ENCODE measurements around the gene SNAPC4. TPM values are rescaled to one million over a fixed set of nuclear protein-coding genes. Genes with fewer than 3 reads are reported as not detected.
A peak's percentile ranks its signal among the peaks of the same experiment; 100 is the strongest.
"Not testable (repeated sequence)": the region's sequence is repeated elsewhere in the genome, so short reads cannot be mapped to it uniquely, and the experiment has no call there.

SNAPC4 gene
- total RNA-seq, 1 experiment from 2014 or later = 8.9 TPM

GRCh38 chr9:136423432-136424146 lies 23.6 kb upstream of the SNAPC4 start:
- no peaks in the 10 kb centered on the region for H3K9me3 ChIP-seq (replicated peaks)
- no peaks in the 10 kb centered on the region for H3K27me3 ChIP-seq
- DNase-seq = no peak
- no peak overlapping the region for H3K4me3 ChIP-seq
- no peak overlapping the region for H3K27ac ChIP-seq
- no peaks in the 10 kb centered on the region for H3K4me1 ChIP-seq
- H3K36me3 ChIP-seq = peaks cover 71% of the 10 kb centered on the region

- no peak for DNase-seq
- Histone ChIP-seq H3K36me3 (peaks cover 78% of the 10 kb centered on the region), H3K27ac (no peak overlapping the region), H3K4me3 (no peak overlapping the region), H3K4me1 (no peaks in the 10 kb centered on the region), H3K27me3 (no peaks in the 10 kb centered on the region), H3K9me3 (replicated peaks) (no peaks in the 10 kb centered on the region)
Measured at GRCh38 chr9:136422876-136423275, 22.9 kb upstream of the SNAPC4 start.

GRCh38 chr9:136421791-136422190 lies 21.8 kb upstream of the SNAPC4 start:
- Histone ChIP-seq H3K36me3 (peaks cover 84% of the 10 kb centered on the region), H3K4me3 (no peak overlapping the region), H3K4me1 (no peaks in the 10 kb centered on the region), H3K27me3 (no peaks in the 10 kb centered on the region), H3K27ac (no peak overlapping the region), H3K9me3 (replicated peaks) (no peaks in the 10 kb centered on the region)
- DNase-seq = no peak

GRCh38 chr9:136419092-136419420 lies 19.1 kb upstream of the SNAPC4 start:
- Histone ChIP-seq H3K36me3 (peaks cover 95% of the 10 kb centered on the region), H3K9me3 (replicated peaks) (no peaks in the 10 kb centered on the region), H3K27me3 (no peaks in the 10 kb centered on the region), H3K4me3 (no peak overlapping the region), H3K4me1 (no peaks in the 10 kb centered on the region), H3K27ac (no peak overlapping the region)
- no peak for DNase-seq

GRCh38 chr9:136418182-136419091 lies 18.5 kb upstream of the SNAPC4 start:
- Histone ChIP-seq H3K36me3 (peaks cover 96% of the 10 kb centered on the region), H3K4me1 (no peaks in the 10 kb centered on the region), H3K27ac (no peak overlapping the region), H3K9me3 (replicated peaks) (no peaks in the 10 kb centered on the region), H3K27me3 (no peaks in the 10 kb centered on the region), H3K4me3 (no peak overlapping the region)
- DNase-seq = no peak

- H3K4me1 ChIP-seq = no peaks in the 10 kb centered on the region; the same call in 1 of the 2 replicates
- no peaks in the 10 kb centered on the region for H3K27me3 ChIP-seq
- H3K27ac ChIP-seq = no peak overlapping the region
- DNase-seq = no peak
- peaks cover 96% of the 10 kb centered on the region for H3K36me3 ChIP-seq
- H3K4me3 ChIP-seq = no peak overlapping the region
- no peaks in the 10 kb centered on the region for H3K9me3 ChIP-seq (replicated peaks)
Measured at GRCh38 chr9:136416914-136417313, 16.9 kb upstream of the SNAPC4 start.

- Histone ChIP-seq H3K9me3 (replicated peaks) (no peaks in the 10 kb centered on the region), H3K27me3 (no peaks in the 10 kb centered on the region), H3K27ac (no peak overlapping the region), H3K36me3 (peaks cover 91% of the 10 kb centered on the region), H3K4me3 (no peak overlapping the region), H3K4me1 (peaks cover 3% of the 10 kb centered on the region)
- no peak for DNase-seq
Measured at GRCh38 chr9:136416427-136416826, 16.5 kb upstream of the SNAPC4 start.

- H3K27ac ChIP-seq = no peak overlapping the region
- no peak for DNase-seq
- no peak overlapping the region for H3K4me3 ChIP-seq
- H3K4me1 ChIP-seq = peaks cover 5% of the 10 kb centered on the region
- H3K27me3 ChIP-seq = no peaks in the 10 kb centered on the region
- H3K36me3 ChIP-seq = peaks cover 58% of the 10 kb centered on the region
- no peaks in the 10 kb centered on the region for H3K9me3 ChIP-seq (replicated peaks)
Measured at GRCh38 chr9:136412962-136413361, 13.0 kb upstream of the SNAPC4 start.

GRCh38 chr9:136411378-136411777 lies 11.4 kb upstream of the SNAPC4 start:
- Histone ChIP-seq H3K27me3 (no peaks in the 10 kb centered on the region), H3K4me3 (peak overlapping the region; percentile 94), H3K27ac (no peak overlapping the region; the same call in 1 of the 2 replicates), H3K36me3 (peaks cover 54% of the 10 kb centered on the region), H3K4me1 (peaks cover 5% of the 10 kb centered on the region), H3K9me3 (replicated peaks) (no peaks in the 10 kb centered on the region)
- DNase-seq = no peak

GRCh38 chr9:136410500-136411287 lies 10.7 kb upstream of the SNAPC4 start, which contains the start of the genes ENTR1 and PMPCA:
ENTR1 (minus strand) TSS chr9:136410614; CDS start chr9:136410397, 217 bp downstream.
PMPCA (plus strand) TSS chr9:136410658; CDS start chr9:136410669, 11 bp downstream.
- H3K36me3 ChIP-seq = peaks cover 54% of the 10 kb centered on the region
- H3K9me3 ChIP-seq (replicated peaks) = no peaks in the 10 kb centered on the region
- H3K27ac ChIP-seq = peak within 1 kb of the TSS; percentile 68
- H3K27me3 ChIP-seq = no peaks in the 10 kb centered on the region
- peak; percentile 92 for DNase-seq
- peak within 1 kb of the TSS; percentile 94 for H3K4me3 ChIP-seq
- H3K4me1 ChIP-seq = peaks cover 5% of the 10 kb centered on the region

- Histone ChIP-seq H3K4me3 (peak overlapping the region; percentile 94), H3K9me3 (replicated peaks) (no peaks in the 10 kb centered on the region), H3K36me3 (peaks cover 52% of the 10 kb centered on the region), H3K27ac (peak overlapping the region; percentile 42; the same call in 1 of the 2 replicates), H3K27me3 (no peaks in the 10 kb centered on the region), H3K4me1 (peaks cover 5% of the 10 kb centered on the region)
- peak in 1 of 2 experiments; percentile 29 for DNase-seq
Measured at GRCh38 chr9:136409557-136410455, 9.8 kb upstream of the SNAPC4 start.

GRCh38 chr9:136407911-136408310 lies 7.9 kb upstream of the SNAPC4 start:
- Histone ChIP-seq H3K27ac (no peak overlapping the region), H3K9me3 (replicated peaks) (no peaks in the 10 kb centered on the region), H3K4me1 (peaks cover 5% of the 10 kb centered on the region), H3K27me3 (no peaks in the 10 kb centered on the region), H3K4me3 (no peak overlapping the region), H3K36me3 (peaks cover 43% of the 10 kb centered on the region)
- DNase-seq = no peak

GRCh38 chr9:136407061-136407460 lies 7.1 kb upstream of the SNAPC4 start:
- not testable (repeated sequence) for H3K27ac ChIP-seq; H3K27me3 ChIP-seq; H3K9me3 ChIP-seq (replicated peaks); H3K4me1 ChIP-seq; DNase-seq; H3K4me3 ChIP-seq
- H3K36me3 ChIP-seq = peaks cover 35% of the 10 kb centered on the region

- not testable (repeated sequence) for DNase-seq; H3K27me3 ChIP-seq; H3K9me3 ChIP-seq (replicated peaks); H3K4me3 ChIP-seq; H3K4me1 ChIP-seq; H3K27ac ChIP-seq
- H3K36me3 ChIP-seq = peaks cover 34% of the 10 kb centered on the region
Measured at GRCh38 chr9:136405904-136406303, 5.9 kb upstream of the SNAPC4 start.

Data from SJCRH30 (cell line).